Neural progenitor cell (in vitro differentiated cells): ENCODE measurements around the gene TMEM164. TPM values are rescaled to one million over a fixed set of nuclear protein-coding genes. Genes with fewer than 3 reads are reported as not detected.
A peak's percentile ranks its signal among the peaks of the same experiment; 100 is the strongest.

Experiments used
- DNase-seq: peaks from one replicate; pipeline ENCODE4 v3.0.0-alpha.2; 2016; ENCODE audit warnings: low spot score
- H2AFZ ChIP-seq: fragments of 200-600 bp; sonication (generic); replicated peaks from 2 replicates; pipeline ENCODE4 v1.6.1; 2016; ENCODE audit warnings: antibody characterized with exemption
- H3F3A ChIP-seq: fragments of 200-600 bp; sonication (generic); 2 replicates; pipeline ENCODE4 v1.6.1; 2016; ENCODE audit warnings: antibody characterized with exemption, low read depth
- H3K27ac ChIP-seq: fragments of 200-600 bp; sonication (generic); 2 replicates; pipeline ENCODE4 v1.5.1; 2016; ENCODE audit warnings: mild to moderate bottlenecking
- H3K27me3 ChIP-seq: fragments of 200-600 bp; sonication (generic); 2 replicates; pipeline ENCODE4 v1.6.1; 2016; ENCODE audit warnings: mild to moderate bottlenecking, moderate library complexity
- H3K36me3 ChIP-seq: fragments of 200-600 bp; sonication (generic); 2 replicates; pipeline ENCODE4 v1.5.1; 2016
- H3K4me1 ChIP-seq: fragments of 200-600 bp; sonication (generic); 2 replicates; pipeline ENCODE4 v1.6.1; 2016; ENCODE audit warnings: mixed run types
- H3K4me2 ChIP-seq: fragments of 200-600 bp; sonication (generic); 2 replicates; pipeline ENCODE4 v1.6.1; 2016
- H3K4me3 ChIP-seq: fragments of 200-600 bp; sonication (generic); 2 replicates; pipeline ENCODE4 v1.5.1; 2016
- H3K79me2 ChIP-seq: fragments of 200-600 bp; sonication (generic); 2 replicates; pipeline ENCODE4 v1.6.1; 2016; ENCODE audit warnings: low read depth
- H3K9ac ChIP-seq: fragments of 200-600 bp; sonication (generic); 2 replicates; pipeline ENCODE4 v1.6.1; 2016
- H3K9me3 ChIP-seq: fragments of 200-600 bp; sonication (generic); 2 replicates; pipeline ENCODE4 v1.5.1; 2016; ENCODE audit warnings: low read depth
- H4K20me1 ChIP-seq: fragments of 200-600 bp; sonication (generic); 2 replicates; pipeline ENCODE4 v1.6.1; 2016; ENCODE audit warnings: low read depth
- H3K27ac Mint-ChIP-seq: 3 replicates; pipeline ENCODE4 v1.8.0; 2021; ENCODE audit warnings: mixed read lengths
- H3K27me3 Mint-ChIP-seq: 2 replicates; pipeline ENCODE4 v1.8.0; 2022; ENCODE audit warnings: low read depth, mild to moderate bottlenecking, inconsistent platforms, moderate library complexity, mixed read lengths; ENCODE audit not compliant: insufficient read depth
- H3K36me3 Mint-ChIP-seq: 3 replicates; pipeline ENCODE4 v1.8.0; 2021; ENCODE audit warnings: mixed read lengths
- H3K4me1 Mint-ChIP-seq: 3 replicates; pipeline ENCODE4 v1.8.0; 2021; ENCODE audit warnings: mixed read lengths
- H3K4me3 Mint-ChIP-seq: 3 replicates; pipeline ENCODE4 v1.8.0; 2021; ENCODE audit warnings: mild to moderate bottlenecking, moderate library complexity, mixed read lengths
- H3K9me3 Mint-ChIP-seq: 3 replicates; pipeline ENCODE4 v1.8.0; 2020; ENCODE audit warnings: mixed read lengths
- EZH2 ChIP-seq: fragments of 200-600 bp; sonication (generic); IDR thresholded peaks from 2 replicates; pipeline ENCODE4 v1.6.1; 2017; ENCODE audit warnings: antibody characterized with exemption, mild to moderate bottlenecking, moderate library complexity
- EZH2phosphoT487 ChIP-seq: fragments of 200-600 bp; sonication (generic); IDR thresholded peaks from 2 replicates; pipeline ENCODE4 v1.6.1; 2017; ENCODE audit warnings: antibody characterized with exemption
- total RNA-seq: library from RNA; depleted of rRNA; stranded (reverse); fragments of >200 nt; gene quantifications from 2 replicates; pipeline ENCODE4 v1.2.3, GENCODE V29; 2015; ENCODE audit warnings: low replicate concordance
- TF ChIP-seq, protein P1 (sequence below): fragments of 200-600 bp; sonication (generic); IDR thresholded peaks from 2 replicates; pipeline ENCODE4 v1.5.1; 2017; ENCODE audit warnings: antibody characterized with exemption, mild to moderate bottlenecking

Gene TMEM164
- total RNA-seq, 1 donor from 2014 or later = 15.5 TPM

DNA sequence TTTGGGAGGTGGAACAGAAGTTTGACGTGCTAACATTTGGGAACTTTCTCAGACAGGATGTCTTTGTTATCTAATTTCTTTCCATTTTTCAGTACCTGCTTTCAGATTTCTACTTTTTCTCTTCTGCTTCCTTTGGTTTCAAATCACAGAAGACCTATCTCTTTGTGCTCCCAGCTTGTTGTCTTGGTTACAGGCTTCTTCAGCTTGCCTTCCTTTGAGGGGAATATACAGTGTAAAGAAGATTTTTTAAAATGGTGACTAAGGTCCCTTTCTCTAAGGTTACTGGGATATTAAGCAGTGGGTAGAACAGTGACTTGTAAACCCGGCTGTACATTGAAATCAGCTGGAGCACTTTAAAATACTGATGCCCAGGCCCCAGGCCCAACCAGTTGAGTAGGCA is 48.0 kb downstream of the TMEM164 start:
- H3K4me2 ChIP-seq = peak overlapping the region; percentile 53
- peaks cover 19% of the 10 kb centered on the region for H3F3A ChIP-seq
- H3K27ac ChIP-seq = peak overlapping the region; percentile 35
- no peak overlapping the region for H2AFZ ChIP-seq
- peaks cover 22% of the 10 kb centered on the region for H3K36me3 Mint-ChIP-seq
- H3K4me3 Mint-ChIP-seq = peak overlapping the region; percentile 4
- H3K4me3 ChIP-seq = no peak overlapping the region
- H3K4me1 Mint-ChIP-seq = peaks cover 69% of the 10 kb centered on the region
- H3K9ac ChIP-seq = no peak overlapping the region
- H3K36me3 ChIP-seq = no peaks in the 10 kb centered on the region
- peaks cover 6% of the 10 kb centered on the region for H4K20me1 ChIP-seq
- no peaks in the 10 kb centered on the region for H3K9me3 Mint-ChIP-seq
- H3K4me1 ChIP-seq = peaks cover 42% of the 10 kb centered on the region
- TF ChIP-seq, protein P1, sequence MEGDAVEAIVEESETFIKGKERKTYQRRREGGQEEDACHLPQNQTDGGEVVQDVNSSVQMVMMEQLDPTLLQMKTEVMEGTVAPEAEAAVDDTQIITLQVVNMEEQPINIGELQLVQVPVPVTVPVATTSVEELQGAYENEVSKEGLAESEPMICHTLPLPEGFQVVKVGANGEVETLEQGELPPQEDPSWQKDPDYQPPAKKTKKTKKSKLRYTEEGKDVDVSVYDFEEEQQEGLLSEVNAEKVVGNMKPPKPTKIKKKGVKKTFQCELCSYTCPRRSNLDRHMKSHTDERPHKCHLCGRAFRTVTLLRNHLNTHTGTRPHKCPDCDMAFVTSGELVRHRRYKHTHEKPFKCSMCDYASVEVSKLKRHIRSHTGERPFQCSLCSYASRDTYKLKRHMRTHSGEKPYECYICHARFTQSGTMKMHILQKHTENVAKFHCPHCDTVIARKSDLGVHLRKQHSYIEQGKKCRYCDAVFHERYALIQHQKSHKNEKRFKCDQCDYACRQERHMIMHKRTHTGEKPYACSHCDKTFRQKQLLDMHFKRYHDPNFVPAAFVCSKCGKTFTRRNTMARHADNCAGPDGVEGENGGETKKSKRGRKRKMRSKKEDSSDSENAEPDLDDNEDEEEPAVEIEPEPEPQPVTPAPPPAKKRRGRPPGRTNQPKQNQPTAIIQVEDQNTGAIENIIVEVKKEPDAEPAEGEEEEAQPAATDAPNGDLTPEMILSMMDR = no peak
- no peak for TF ChIP-seq EZH2
- no peak for TF ChIP-seq EZH2phosphoT487
- no peak for DNase-seq
- peaks cover 2% of the 10 kb centered on the region for H3K27me3 Mint-ChIP-seq
- no peaks in the 10 kb centered on the region for H3K9me3 ChIP-seq
- peak overlapping the region; percentile 97 for H3K27ac Mint-ChIP-seq
- H3K27me3 ChIP-seq = no peaks in the 10 kb centered on the region
- no peaks in the 10 kb centered on the region for H3K79me2 ChIP-seq

DNA sequence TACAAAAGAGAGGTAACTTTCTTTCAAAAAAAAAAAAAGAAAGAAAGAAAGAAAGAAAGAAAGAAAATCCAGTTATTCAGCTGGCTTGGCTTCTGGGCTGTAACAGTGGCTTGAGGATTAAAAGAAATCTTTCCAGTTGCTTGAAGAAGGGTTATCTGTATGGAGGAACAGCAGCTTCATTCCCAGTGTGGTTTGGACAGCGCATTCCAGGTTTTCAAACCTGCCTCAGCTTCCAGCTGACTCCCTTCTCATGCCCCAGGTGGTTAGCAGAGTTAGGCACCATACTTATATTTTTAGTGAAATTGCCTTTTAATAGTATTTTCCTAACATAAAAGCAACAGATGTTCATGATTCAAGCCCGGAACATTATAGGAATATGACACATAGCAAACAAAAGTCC is 48.6 kb downstream of the TMEM164 start:
- Histone ChIP-seq H3K9me3 (no peaks in the 10 kb centered on the region), H3K4me3 (no peak overlapping the region), H4K20me1 (no peaks in the 10 kb centered on the region), H3K9ac (no peak overlapping the region), H3F3A (peaks cover 19% of the 10 kb centered on the region), H3K36me3 (no peaks in the 10 kb centered on the region), H3K79me2 (no peaks in the 10 kb centered on the region), H3K27ac (peak overlapping the region; percentile 18), H3K27me3 (no peaks in the 10 kb centered on the region), H3K4me2 (peak overlapping the region; percentile 10), H2AFZ (no peak overlapping the region), H3K4me1 (peaks cover 37% of the 10 kb centered on the region)
- no peaks in the 10 kb centered on the region for H3K9me3 Mint-ChIP-seq
- peaks cover 63% of the 10 kb centered on the region for H3K4me1 Mint-ChIP-seq
- H3K27ac Mint-ChIP-seq = peak overlapping the region; percentile 97
- H3K4me3 Mint-ChIP-seq = no peak overlapping the region
- peaks cover 2% of the 10 kb centered on the region for H3K27me3 Mint-ChIP-seq
- no peak for TF ChIP-seq EZH2phosphoT487
- TF ChIP-seq, protein P1 = no peak
- no peak for TF ChIP-seq EZH2
- peaks cover 24% of the 10 kb centered on the region for H3K36me3 Mint-ChIP-seq
- DNase-seq = peak; percentile 43

DNA sequence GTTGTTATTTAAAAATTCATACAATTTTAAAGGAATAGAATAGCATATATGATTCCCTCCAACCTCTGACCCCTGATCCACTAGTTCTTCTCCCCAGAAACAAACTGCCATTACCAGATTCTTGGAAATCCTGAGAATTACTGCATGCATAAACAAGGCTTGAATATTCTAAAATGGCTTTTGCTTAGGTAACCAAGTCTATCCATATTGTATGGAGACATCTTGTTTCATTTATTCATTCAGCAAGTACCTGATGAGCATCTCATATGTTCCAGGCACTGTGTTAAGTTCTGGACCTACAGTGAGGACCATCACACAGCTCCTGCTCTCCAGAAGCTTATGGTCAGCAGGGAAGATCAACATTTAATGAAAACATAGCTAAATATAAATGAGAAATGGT is 49.4 kb downstream of the TMEM164 start:
- no peak overlapping the region for H3K4me3 ChIP-seq
- no peak overlapping the region for H3K9ac ChIP-seq
- Mint-ChIP-seq H3K27me3 (peaks cover 2% of the 10 kb centered on the region), H3K9me3 (no peaks in the 10 kb centered on the region), H3K4me3 (no peak overlapping the region), H3K27ac (peak overlapping the region; percentile 67), H3K36me3 (peaks cover 28% of the 10 kb centered on the region), H3K4me1 (peaks cover 55% of the 10 kb centered on the region)
- H4K20me1 ChIP-seq = no peaks in the 10 kb centered on the region
- no peaks in the 10 kb centered on the region for H3K79me2 ChIP-seq
- H3K4me1 ChIP-seq = peaks cover 37% of the 10 kb centered on the region
- H3K36me3 ChIP-seq = no peaks in the 10 kb centered on the region
- DNase-seq = no peak
- no peaks in the 10 kb centered on the region for H3K27me3 ChIP-seq
- TF ChIP-seq, protein P1 = no peak
- TF ChIP-seq EZH2phosphoT487 (no peak), EZH2 (no peak)
- peaks cover 19% of the 10 kb centered on the region for H3F3A ChIP-seq
- H2AFZ ChIP-seq = no peak overlapping the region
- H3K27ac ChIP-seq = peak overlapping the region; percentile 18
- no peak overlapping the region for H3K4me2 ChIP-seq
- no peaks in the 10 kb centered on the region for H3K9me3 ChIP-seq
